SK-N-SH (cell line): Measurements from ENCODE around the gene TMEM163. TPM values are rescaled to one million over a fixed set of nuclear protein-coding genes. Genes with fewer than 3 reads are reported as not detected.

Source experiments
- CTCF ChIA-PET: fragments of 300-600, 350-600 bp; formaldehyde crosslinking; extraction: SDS; loops from one replicate; lab custom pipeline; 2021; lab: Yijun Ruan, JAX
- POLR2A ChIA-PET: fragments of 350-600 bp; sonication (Branson Sonifier 250); formaldehyde crosslinking; extraction: SDS; loops from one replicate; lab custom pipeline; 2020; ENCODE audit warnings: antibody characterized with exemption, inconsistent platforms; lab: Yijun Ruan, JAX
- DNase-seq: peaks from one replicate; pipeline ENCODE4 v3.0.0; 2012
- H2AFZ ChIP-seq: fragments of 200-600 bp; sonication (generic); 2 replicates; pipeline ENCODE4 v1.8.1; 2016; ENCODE audit warnings: antibody characterized with exemption, mild to moderate bottlenecking, low read depth
- H3F3A ChIP-seq: fragments of 200-600 bp; sonication (generic); replicated peaks from 2 replicates; pipeline ENCODE3; 2016; ENCODE audit warnings: antibody characterized with exemption, mild to moderate bottlenecking; ENCODE audit not compliant: insufficient read depth
- H3K27ac ChIP-seq, 2 experiments: fragments of 200-500 bp in 1 of 2; fragments of 200-600 bp in 1 of 2; sonication (Bioruptor generic) in 1 of 2; sonication (generic), shearing (Covaris generic) in 1 of 2; 2 replicates each; pipeline versions ENCODE4 v1.5.1 to v1.6.1; 2014 to 2016; ENCODE audit warnings: low read depth in 2 of 2, inconsistent platforms in 1 of 2, low read length in 1 of 2, mild to moderate bottlenecking in 1 of 2, mixed read lengths in 1 of 2
- H3K27me3 ChIP-seq: fragments of 200-600 bp; sonication (generic), shearing (Covaris generic); 2 replicates; pipeline ENCODE4 v1.6.1; 2016; ENCODE audit warnings: mixed run types; ENCODE audit not compliant: insufficient read depth
- H3K36me3 ChIP-seq, 2 experiments: fragments of 200-500 bp in 1 of 2; fragments of 200-600 bp in 1 of 2; sonication (Bioruptor generic) in 1 of 2; sonication (generic) in 1 of 2; replicated peaks in 1 of 2; 2 replicates each; pipeline versions ENCODE3 to v1.5.1; 2014 to 2016; ENCODE audit warnings: low read length in 1 of 2, mild to moderate bottlenecking in 1 of 2; ENCODE audit not compliant: insufficient read depth in 2 of 2, control insufficient read depth in 1 of 2
- H3K4me1 ChIP-seq, 2 experiments: fragments of 200-500 bp in 1 of 2; fragments of 200-600 bp in 1 of 2; sonication (Bioruptor generic) in 1 of 2; sonication (generic), shearing (Covaris generic) in 1 of 2; 2 replicates each; pipeline versions ENCODE4 v1.5.1 to v1.6.1; 2014 to 2016; ENCODE audit warnings: low read depth in 1 of 2, low read length in 1 of 2, mixed run types in 1 of 2; ENCODE audit not compliant: insufficient read depth in 2 of 2, control insufficient read depth in 1 of 2
- H3K4me2 ChIP-seq: fragments of 200-600 bp; sonication (generic), shearing (Covaris generic); 2 replicates; pipeline ENCODE4 v1.6.1; 2017; ENCODE audit warnings: mixed run types
- H3K4me3 ChIP-seq, 2 experiments: fragments of 200-500 bp in 1 of 2; fragments of 200-600 bp in 1 of 2; sonication (Bioruptor generic) in 1 of 2; sonication (generic), shearing (Covaris generic) in 1 of 2; 2 replicates each; pipeline versions ENCODE4 v1.5.1 to v1.8.1; 2014 to 2016; ENCODE audit warnings: low read depth in 2 of 2, inconsistent platforms in 1 of 2, low read length in 1 of 2, mild to moderate bottlenecking in 1 of 2, mixed read lengths in 1 of 2, moderate library complexity in 1 of 2
- H3K79me2 ChIP-seq: fragments of 200-600 bp; sonication (generic); 2 replicates; pipeline ENCODE4 v1.8.1; 2017; ENCODE audit warnings: mild to moderate bottlenecking; ENCODE audit not compliant: insufficient read depth
- H3K9ac ChIP-seq: fragments of 200-600 bp; sonication (generic); 2 replicates; pipeline ENCODE4 v1.6.1; 2017; ENCODE audit warnings: mixed run types
- H3K9me2 ChIP-seq: fragments of 200-600 bp; sonication (generic); 2 replicates; pipeline ENCODE4 v1.6.1; 2017; ENCODE audit warnings: mixed run types
- H3K9me3 ChIP-seq: fragments of 200-600 bp; sonication (generic); 2 replicates; pipeline ENCODE4 v1.6.1; 2017; ENCODE audit warnings: mixed run types, mild to moderate bottlenecking, moderate library complexity
- H4K20me1 ChIP-seq: fragments of 200-600 bp; sonication (generic); 2 replicates; pipeline ENCODE4 v1.6.1; 2017; ENCODE audit warnings: mild to moderate bottlenecking, mixed run types; ENCODE audit not compliant: insufficient read depth
- CTCF ChIP-seq: fragments of 200-600 bp; sonication (generic); IDR thresholded peaks from 2 replicates; pipeline ENCODE4 v1.6.1; 2017; ENCODE audit warnings: antibody characterized with exemption, mild to moderate bottlenecking, moderate library complexity
- ELF1 ChIP-seq: IDR thresholded peaks from 2 replicates; pipeline ENCODE4 v1.4.0; 2012
- FOSL2 ChIP-seq: IDR thresholded peaks from 2 replicates; pipeline ENCODE4 v1.4.0; 2012; ENCODE audit warnings: low read depth, mild to moderate bottlenecking, moderate library complexity, borderline replicate concordance
- FOXJ3 ChIP-seq: sonication (generic); formaldehyde crosslinking; IDR thresholded peaks from 2 replicates; pipeline ENCODE4 v1.5.1; 2020; ENCODE audit warnings: mild to moderate bottlenecking, missing genetic modification reagents
- FOXM1 ChIP-seq: IDR thresholded peaks from 2 replicates; pipeline ENCODE4 v1.4.0; 2012; ENCODE audit warnings: low read depth, mild to moderate bottlenecking
- GATA2 ChIP-seq: sonication (generic); formaldehyde crosslinking; IDR thresholded peaks from 2 replicates; pipeline ENCODE4 v1.5.0; 2020; ENCODE audit warnings: mild to moderate bottlenecking, missing genetic modification reagents
- IRF3 ChIP-seq: fragments of 150-350 bp; IDR thresholded peaks from 2 replicates; pipeline ENCODE4 v1.6.1; 2016; ENCODE audit warnings: mild to moderate bottlenecking, low read depth, low read length
- MEF2A ChIP-seq: IDR thresholded peaks from 2 replicates; pipeline ENCODE4 v1.4.0; 2012; ENCODE audit warnings: low read depth, borderline replicate concordance
- MXI1 ChIP-seq: IDR thresholded peaks from 2 replicates; pipeline ENCODE4 v1.6.1; 2012; ENCODE audit warnings: mild to moderate bottlenecking, low read depth, low read length, improper control_type of control experiment
- PBX3 ChIP-seq: IDR thresholded peaks from 2 replicates; pipeline ENCODE4; 2012
- POLR2AphosphoS5 ChIP-seq: IDR thresholded peaks from 2 replicates; pipeline ENCODE4 v1.6.1; 2012; ENCODE audit warnings: low read depth, low read length
- RCOR1 ChIP-seq: fragments of 150-350 bp; IDR thresholded peaks from 2 replicates; pipeline ENCODE4 v1.6.1; 2017; ENCODE audit warnings: antibody characterized with exemption, low read length
- REST ChIP-seq: IDR thresholded peaks from 2 replicates; pipeline ENCODE4 v1.6.1; 2012; ENCODE audit warnings: mild to moderate bottlenecking, low read depth, low read length, moderate library complexity
- SIN3A ChIP-seq: IDR thresholded peaks from 2 replicates; pipeline ENCODE4 v1.6.1; 2012; ENCODE audit warnings: low read depth, mild to moderate bottlenecking, low read length, moderate library complexity, borderline replicate concordance
- SMC3 ChIP-seq: IDR thresholded peaks from 2 replicates; pipeline ENCODE4 v1.6.1; 2012; ENCODE audit warnings: low read depth, low read length, improper control_type of control experiment
- TAF1 ChIP-seq: IDR thresholded peaks from 2 replicates; pipeline ENCODE4 v1.6.1; 2012; ENCODE audit warnings: low read depth, mild to moderate bottlenecking, low read length, moderate library complexity, borderline replicate concordance
- TEAD4 ChIP-seq: IDR thresholded peaks from 2 replicates; pipeline ENCODE4 v1.4.0; 2012; ENCODE audit warnings: mild to moderate bottlenecking, borderline replicate concordance; ENCODE audit not compliant: insufficient read depth
- USF1 ChIP-seq: IDR thresholded peaks from 2 replicates; pipeline ENCODE4 v1.4.0; 2012; ENCODE audit warnings: low read depth, borderline replicate concordance
- USF2 ChIP-seq: fragments of 150-350 bp; IDR thresholded peaks from 2 replicates; pipeline ENCODE4 v1.6.1; 2017; ENCODE audit warnings: antibody characterized with exemption, low read length, low read depth, borderline replicate concordance
- WGBS: methylation state at CpG from one replicate; pipeline ENCODE4 v1.1.6; 2017; ENCODE audit warnings: low lambda C conversion rate; 5-methylcytosine and 5-hydroxymethylcytosine counted together
- polyA plus RNA-seq, 3 experiments: library from polyadenylated mRNA; depleted of rRNA; stranded (reverse); fragments of >200 nt; gene quantifications; 2 replicates each; pipeline ENCODE4 v1.2.3, GENCODE V29; 2012

Gene TMEM163
- polyA plus RNA-seq, 1 of the 3 experiments (the other 2 are of a cell fraction), result not detected

- TF ChIP-seq POLR2AphosphoS5 (no peak), MEF2A (no peak), TAF1 (no peak), SIN3A (no peak)
- TF ChIP-seq, all 33 proteins: peak for 0
Measured at GRCh38 chr2:134712736-134713135, 6.1 kb downstream of the TMEM163 start (continued).

GRCh38 chr2:134712299-134712698 lies 6.5 kb downstream of the TMEM163 start:
- Histone ChIP-seq H3K9me3 (no peaks in the 10 kb centered on the region), H4K20me1 (no peaks in the 10 kb centered on the region), H3K27me3 (peaks cover 5% of the 10 kb centered on the region; the same call in 1 of the 2 replicates), H3K9ac (no peak overlapping the region), H2AFZ (no peak overlapping the region), H3K27ac (no peak overlapping the region), H3K4me2 (no peak overlapping the region), H3K36me3 (no peaks in the 10 kb centered on the region), H3K79me2 (no peaks in the 10 kb centered on the region), H3K4me3 (no peak overlapping the region), H3K4me1 (no peaks in the 10 kb centered on the region; a peak in 1 of 4 replicates), H3K9me2 (no peaks in the 10 kb centered on the region), H3F3A (no peaks in the 10 kb centered on the region)
- TF ChIP-seq RCOR1 (no peak), POLR2AphosphoS5 (no peak), TEAD4 (no peak), FOXJ3 (no peak), SIN3A (no peak), FOSL2 (no peak), USF2 (no peak), IRF3 (no peak), USF1 (no peak), MXI1 (no peak), ELF1 (no peak), PBX3 (no peak), REST (no peak), FOXM1 (no peak), CTCF (no peak), SMC3 (no peak), GATA2 (CRISPR knock-in tag) (no peak)
- ChIA-PET POLR2A (interaction anchor here (0.6 kb wide), 1 partner anchor 23 kb away, joined by 3 read pairs; no protein-coding TSS in a partner anchor), CTCF (interaction anchor here (1.8 kb wide), 1 partner anchor 252 kb away, joined by 5 read pairs; no protein-coding TSS in a partner anchor)
- DNase-seq, result no peak
- 22% methylated on average over 3 of the region's 3 CpGs for WGBS
